Measurements from ENCODE around the gene B3GNT7.

Gene B3GNT7

DNA sequence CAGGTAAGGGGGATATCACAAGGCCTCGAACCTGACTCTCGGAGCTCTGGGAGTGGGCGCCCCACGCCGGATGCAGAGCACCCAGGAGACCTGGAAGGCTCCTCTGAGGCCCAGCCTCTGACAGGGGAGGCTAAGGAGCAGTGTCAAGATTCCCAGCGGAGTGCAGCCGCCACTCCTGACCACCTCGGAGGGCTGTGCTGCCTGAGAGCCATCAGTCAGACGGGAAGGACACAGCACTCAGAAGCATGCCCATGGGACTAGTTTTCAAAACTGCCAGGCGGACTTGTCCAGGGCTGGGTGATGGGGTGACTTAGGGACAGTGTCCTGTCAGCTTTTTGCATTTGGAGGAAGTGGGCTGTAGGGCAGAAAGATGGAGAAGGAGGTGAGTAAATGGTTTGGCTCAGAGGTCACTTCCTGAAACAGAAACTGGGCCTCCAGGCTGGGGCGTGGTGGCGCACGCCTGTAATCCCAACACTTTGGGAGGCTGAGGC lies 34.6 kb upstream of the B3GNT7 start:
- peak overlapping the region; percentile 39 for H3K27ac ChIP-seq
- TF ChIP-seq, protein P1, sequence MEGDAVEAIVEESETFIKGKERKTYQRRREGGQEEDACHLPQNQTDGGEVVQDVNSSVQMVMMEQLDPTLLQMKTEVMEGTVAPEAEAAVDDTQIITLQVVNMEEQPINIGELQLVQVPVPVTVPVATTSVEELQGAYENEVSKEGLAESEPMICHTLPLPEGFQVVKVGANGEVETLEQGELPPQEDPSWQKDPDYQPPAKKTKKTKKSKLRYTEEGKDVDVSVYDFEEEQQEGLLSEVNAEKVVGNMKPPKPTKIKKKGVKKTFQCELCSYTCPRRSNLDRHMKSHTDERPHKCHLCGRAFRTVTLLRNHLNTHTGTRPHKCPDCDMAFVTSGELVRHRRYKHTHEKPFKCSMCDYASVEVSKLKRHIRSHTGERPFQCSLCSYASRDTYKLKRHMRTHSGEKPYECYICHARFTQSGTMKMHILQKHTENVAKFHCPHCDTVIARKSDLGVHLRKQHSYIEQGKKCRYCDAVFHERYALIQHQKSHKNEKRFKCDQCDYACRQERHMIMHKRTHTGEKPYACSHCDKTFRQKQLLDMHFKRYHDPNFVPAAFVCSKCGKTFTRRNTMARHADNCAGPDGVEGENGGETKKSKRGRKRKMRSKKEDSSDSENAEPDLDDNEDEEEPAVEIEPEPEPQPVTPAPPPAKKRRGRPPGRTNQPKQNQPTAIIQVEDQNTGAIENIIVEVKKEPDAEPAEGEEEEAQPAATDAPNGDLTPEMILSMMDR (conservative IDR thresholded peaks at IDR 0.05): no peak
- TF ChIP-seq ZFX (IDR thresholded peaks at IDR 0.05): no peak

DNA sequence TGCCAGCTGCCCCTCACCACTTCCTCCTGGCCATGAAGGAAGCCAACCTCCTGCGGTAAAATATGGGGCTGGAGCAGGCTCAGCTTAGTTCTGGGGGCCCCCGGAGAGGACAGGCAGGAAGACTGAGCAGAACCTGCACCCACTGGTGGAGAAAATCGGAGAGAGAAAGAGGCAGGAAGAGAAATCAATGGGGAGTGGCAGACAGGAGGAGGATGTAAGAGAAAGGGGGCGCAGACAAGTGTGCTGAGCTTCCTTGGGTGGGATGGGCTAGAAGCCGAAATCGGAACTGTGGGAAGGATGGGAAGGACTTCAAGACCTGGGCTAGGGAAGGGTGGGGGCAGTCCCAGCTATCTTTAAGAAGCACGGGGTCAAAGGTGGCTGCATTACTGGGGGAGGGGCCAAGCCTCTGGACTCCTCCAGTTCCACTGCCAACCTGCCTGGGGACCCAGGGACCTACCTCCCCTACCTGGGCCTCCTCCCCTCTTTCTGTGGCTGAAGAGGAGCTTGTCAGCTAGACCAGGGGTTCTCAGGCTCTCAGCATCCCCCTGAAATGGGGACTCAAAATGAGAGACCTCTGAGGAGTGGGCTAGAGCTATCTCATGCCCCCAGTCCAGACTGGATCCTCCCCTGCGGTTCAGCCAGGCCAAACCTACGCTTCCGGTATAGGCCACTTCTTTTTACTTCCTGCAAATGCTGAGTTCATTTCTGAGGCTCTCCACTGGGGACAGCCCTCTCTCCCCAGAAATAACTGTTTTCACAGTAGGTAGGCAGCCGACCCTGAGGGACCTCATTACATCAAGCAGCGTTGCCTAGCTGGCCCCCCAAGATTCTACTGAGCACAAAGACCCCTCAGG lies 33.6 kb upstream of the B3GNT7 start:
- TF ChIP-seq, protein P1 (conservative IDR thresholded peaks at IDR 0.05): no peak
- TF ChIP-seq ZFX (IDR thresholded peaks at IDR 0.05): no peak
- H3K27ac ChIP-seq: no peak overlapping the region

DNA sequence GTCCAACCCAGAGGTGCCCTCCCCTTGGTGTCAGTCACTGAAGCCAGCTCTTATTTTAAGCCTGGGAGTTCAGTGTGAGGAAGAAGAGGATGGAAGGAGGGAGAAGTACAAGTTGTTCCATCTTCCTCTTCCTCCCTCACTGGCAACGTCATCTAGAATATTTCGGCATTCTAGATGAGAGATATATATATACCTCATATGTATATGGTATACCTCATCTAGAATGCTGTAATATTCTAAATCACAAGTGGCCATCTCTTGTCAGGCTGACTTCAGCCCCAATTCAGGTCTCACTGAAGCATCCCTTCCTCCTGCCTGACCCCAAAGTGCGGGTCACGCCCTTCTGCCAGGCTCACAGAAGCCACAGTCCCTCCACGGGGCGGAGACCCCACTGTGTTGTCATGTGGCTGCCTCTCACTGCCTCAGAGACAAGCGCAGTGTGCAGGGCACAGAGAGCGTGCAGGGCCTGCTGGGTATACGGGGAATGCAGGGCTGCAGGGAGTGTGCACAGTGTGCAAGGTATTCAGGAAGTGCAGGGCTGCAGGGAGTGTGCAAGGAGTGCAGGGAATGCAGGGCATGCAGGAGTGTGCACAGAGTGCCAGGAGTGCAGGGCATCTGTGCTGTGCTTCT lies 32.8 kb upstream of the B3GNT7 start:
- TF ChIP-seq, protein P1 (conservative IDR thresholded peaks at IDR 0.05): no peak
- no peak overlapping the region for H3K27ac ChIP-seq

DNA sequence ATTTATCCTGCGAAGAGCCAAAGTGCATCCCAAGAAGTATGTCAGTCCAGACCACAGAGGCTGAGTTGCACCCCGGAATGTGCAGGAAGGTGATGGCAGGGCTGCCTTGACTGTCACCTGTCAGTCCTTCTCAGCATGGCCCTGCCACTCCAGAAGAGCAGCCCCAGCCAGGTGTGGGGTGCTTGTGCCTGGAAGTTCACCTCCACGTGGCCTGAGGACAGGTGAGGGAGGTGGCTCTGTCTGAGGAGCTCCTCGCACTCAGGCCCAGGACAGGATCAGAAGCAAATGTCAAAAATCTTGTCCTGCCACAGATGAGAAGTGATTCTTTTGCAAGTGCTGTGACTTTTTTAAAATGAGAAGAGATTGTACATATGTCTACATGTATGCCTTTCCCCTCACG lies 31.4 kb upstream of the B3GNT7 start:
- TF ChIP-seq ZFX (IDR thresholded peaks at IDR 0.05): no peak
- TF ChIP-seq, protein P1 (conservative IDR thresholded peaks at IDR 0.05): no peak
- no peak overlapping the region for H3K27ac ChIP-seq

DNA sequence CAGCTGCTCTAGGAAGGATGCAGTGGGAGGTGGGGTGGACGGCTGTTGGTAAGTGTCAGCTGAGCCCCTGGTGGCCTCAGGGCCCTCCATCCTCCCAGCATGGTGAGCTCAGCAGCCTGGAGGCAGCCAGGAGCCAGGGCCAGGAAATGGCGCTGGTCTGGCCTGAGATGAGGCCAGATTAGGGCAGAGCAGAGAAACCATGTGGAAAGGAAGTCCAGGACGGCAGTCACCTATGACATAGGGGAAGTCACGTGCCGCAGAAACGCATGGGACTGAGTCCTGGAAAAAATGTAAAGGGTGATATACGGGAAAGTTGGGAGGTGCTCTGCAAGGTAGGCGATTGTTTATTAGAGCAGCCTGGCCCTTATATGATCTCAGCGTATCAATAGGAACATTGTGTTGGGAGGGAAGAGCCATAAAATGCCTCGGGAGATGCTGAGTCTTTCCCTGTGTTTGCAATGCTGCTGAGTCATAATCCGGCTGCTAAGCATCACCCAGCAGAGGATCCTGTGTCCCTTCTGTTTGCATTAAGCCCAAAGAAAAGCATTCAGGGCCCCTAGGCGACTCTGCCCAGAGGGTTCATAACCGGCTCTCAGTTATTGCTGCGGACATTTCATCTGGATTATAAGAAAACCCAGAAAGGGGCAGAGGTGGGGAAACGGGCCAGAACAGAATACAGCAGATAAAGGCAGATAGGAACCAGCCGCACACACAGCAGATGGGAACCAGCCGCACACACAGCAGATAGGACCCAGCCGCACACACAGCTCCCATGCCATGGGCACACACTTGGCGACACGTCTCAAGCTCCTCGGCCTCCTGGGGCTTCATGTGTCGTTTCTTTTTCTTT lies 30.3 kb upstream of the B3GNT7 start:
- peak overlapping the region; percentile 57 for H3K27ac ChIP-seq
- no peak for TF ChIP-seq ZFX (IDR thresholded peaks at IDR 0.05)
- TF ChIP-seq, protein P1 (conservative IDR thresholded peaks at IDR 0.05): no peak

DNA sequence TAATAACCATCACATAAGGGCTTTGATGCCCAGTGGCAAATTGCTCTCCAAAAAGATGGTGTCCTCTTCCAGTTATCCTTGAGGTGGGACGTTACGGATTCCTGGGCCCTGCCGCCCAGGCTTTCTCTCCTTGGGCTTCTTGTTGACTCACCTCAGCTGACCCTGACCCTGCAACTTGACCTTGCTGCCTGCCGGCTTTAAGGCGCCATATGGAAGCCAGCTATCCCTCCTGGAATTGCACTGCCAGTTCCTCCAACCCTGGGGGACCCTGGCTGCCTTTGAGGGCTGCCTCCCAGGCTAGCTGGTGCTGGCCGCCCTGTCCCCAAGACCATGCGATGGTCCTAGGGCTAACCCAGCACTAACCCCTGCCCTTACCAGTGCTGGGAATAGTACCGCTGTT lies 28.3 kb upstream of the B3GNT7 start:
- no peak overlapping the region for H3K27ac ChIP-seq

More for the DNA sequence above, 28.3 kb upstream of the B3GNT7 start:
- TF ChIP-seq, protein P1 (conservative IDR thresholded peaks at IDR 0.05): no peak
- no peak for TF ChIP-seq ZFX (IDR thresholded peaks at IDR 0.05)
